Activated B cell treated with CpG ODN at 0.5 μM for 24 hours (primary cell): Measurements from ENCODE around the gene SERPINE2. TPM values are rescaled to one million over a fixed set of nuclear protein-coding genes. Genes with fewer than 3 reads are reported as not detected.

Experiments
- ATAC-seq: fragments of 200-7000 bp; cut with Tn5 transposase; one replicate; pipeline ENCODE4 v1.10.0; 2021; ENCODE audit warnings: low read depth, mild to moderate bottlenecking, moderate library complexity
- CTCF ChIA-PET: fragments of 350-600 bp; sonication (Branson Sonifier 250); formaldehyde crosslinking; loops from one replicate; lab custom pipeline; 2021; ENCODE audit warnings: antibody characterized with exemption; lab: Charles Lee
- POLR2A ChIA-PET: fragments of 350-600 bp; sonication (Branson Sonifier 250); formaldehyde crosslinking; loops from one replicate; lab custom pipeline; 2021; ENCODE audit warnings: antibody characterized with exemption; lab: Charles Lee
- DNase-seq: peaks from one replicate; pipeline ENCODE4 v3.0.0; 2022
- H3K27ac Mint-ChIP-seq: one replicate; pipeline ENCODE4 v1.8.0; 2020; ENCODE audit warnings: mixed read lengths
- H3K27me3 Mint-ChIP-seq: one replicate; pipeline ENCODE4 v1.8.0; 2021; ENCODE audit warnings: mixed read lengths
- H3K36me3 Mint-ChIP-seq: one replicate; pipeline ENCODE4 v1.8.0; 2021; ENCODE audit warnings: low read depth, mixed read lengths
- H3K4me1 Mint-ChIP-seq: one replicate; pipeline ENCODE4 v1.8.0; 2021; ENCODE audit warnings: mixed read lengths
- H3K4me3 Mint-ChIP-seq: one replicate; pipeline ENCODE4 v1.8.0; 2020; ENCODE audit warnings: mild to moderate bottlenecking, mixed read lengths
- H3K9me3 Mint-ChIP-seq: one replicate; pipeline ENCODE4 v1.8.0; 2020; ENCODE audit warnings: mixed read lengths
- CTCF ChIP-seq: fragments of 200-600 bp; IDR thresholded peaks from one replicate; pipeline ENCODE4 v1.8.0; 2022; ENCODE audit warnings: antibody characterized with exemption, mild to moderate bottlenecking
- intact Hi-C: fragments of 100-400 bp; cut with micrococcal nuclease; formaldehyde crosslinking; loops from one replicate; pipeline ENCODE4 v1.15.1; 2024
- total RNA-seq: library from RNA; stranded (reverse); gene quantifications from 2 replicates; pipeline ENCODE4 v1.2.3, GENCODE V29; 2022

SERPINE2 gene
- total RNA-seq, 1 donor from 2014 or later: 1.1 TPM

GRCh38 chr2:223997938-223998337 is 41.1 kb downstream of the SERPINE2 start:
- no peak overlapping the region for H3K27ac Mint-ChIP-seq
- no peaks in the 10 kb centered on the region for H3K27me3 Mint-ChIP-seq
- intact Hi-C loops: loop anchor here (10.0 kb wide), 1 partner anchor 777 kb away; no protein-coding TSS in a partner anchor
- CTCF ChIA-PET: interaction anchor here (1.1 kb wide), 2 partner anchors 28 to 286 kb away, joined by 3 read pairs; no protein-coding TSS in a partner anchor
- H3K9me3 Mint-ChIP-seq: no peaks in the 10 kb centered on the region
- H3K4me1 Mint-ChIP-seq: no peaks in the 10 kb centered on the region
- no peak for TF ChIP-seq CTCF
- H3K4me3 Mint-ChIP-seq: no peak overlapping the region
- H3K36me3 Mint-ChIP-seq: no peaks in the 10 kb centered on the region
- POLR2A ChIA-PET: no interaction called here
- no peak for ATAC-seq
- DNase-seq: no peak

- intact Hi-C loops: loop anchor here (10.0 kb wide), 1 partner anchor 778 kb away; no protein-coding TSS in a partner anchor
- no peaks in the 10 kb centered on the region for H3K9me3 Mint-ChIP-seq
- H3K4me1 Mint-ChIP-seq: no peaks in the 10 kb centered on the region
- no peak for DNase-seq
- ChIA-PET POLR2A (no interaction called here), CTCF (interaction anchor here (1.7 to 8.0 kb wide), 2 partner anchors 10 to 289 kb away, joined by 5 to 210 read pairs; no protein-coding TSS in a partner anchor)
- TF ChIP-seq CTCF: no peak
- H3K27ac Mint-ChIP-seq: no peak overlapping the region
- no peak for ATAC-seq
- H3K36me3 Mint-ChIP-seq: no peaks in the 10 kb centered on the region
- no peaks in the 10 kb centered on the region for H3K27me3 Mint-ChIP-seq
- H3K4me3 Mint-ChIP-seq: no peak overlapping the region
These were observed 42.7 kb downstream of the SERPINE2 start for GRCh38 chr2:223996391-223996790.

- no peaks in the 10 kb centered on the region for H3K4me1 Mint-ChIP-seq
- no peaks in the 10 kb centered on the region for H3K9me3 Mint-ChIP-seq
- no peak for DNase-seq
- CTCF ChIA-PET: interaction anchor here (1.0 to 8.0 kb wide), 3 partner anchors 9 to 289 kb away, joined by 4 to 210 read pairs (median 5); no protein-coding TSS in a partner anchor
- intact Hi-C loops: loop anchor here (10.0 kb wide), 1 partner anchor 779 kb away; no protein-coding TSS in a partner anchor
- no peaks in the 10 kb centered on the region for H3K36me3 Mint-ChIP-seq
- no peak overlapping the region for H3K4me3 Mint-ChIP-seq
- POLR2A ChIA-PET: no interaction called here
- H3K27me3 Mint-ChIP-seq: no peaks in the 10 kb centered on the region
- no peak overlapping the region for H3K27ac Mint-ChIP-seq
- no peak for ATAC-seq
- no peak for TF ChIP-seq CTCF
These were observed 43.5 kb downstream of the SERPINE2 start for GRCh38 chr2:223995569-223995968.

- no peak for TF ChIP-seq CTCF
- no peaks in the 10 kb centered on the region for H3K27me3 Mint-ChIP-seq
- ChIA-PET CTCF (interaction anchor here (0.9 to 8.0 kb wide), 12 partner anchors 8 to 655 kb away, joined by 3 to 210 read pairs (median 4); no protein-coding TSS in a partner anchor), POLR2A (no interaction called here)
- no peaks in the 10 kb centered on the region for H3K9me3 Mint-ChIP-seq
- DNase-seq (no peak), ATAC-seq (no peak)
- intact Hi-C loops: loop anchor here (5.0 to 10.0 kb wide), 2 partner anchors 780 to 1022 kb away; no protein-coding TSS in a partner anchor
- H3K36me3 Mint-ChIP-seq: no peaks in the 10 kb centered on the region
- no peaks in the 10 kb centered on the region for H3K4me1 Mint-ChIP-seq
- H3K4me3 Mint-ChIP-seq: no peak overlapping the region
- no peak overlapping the region for H3K27ac Mint-ChIP-seq
These were observed 44.4 kb downstream of the SERPINE2 start for GRCh38 chr2:223994562-223995162.

GRCh38 chr2:223993634-223994232 is 45.4 kb downstream of the SERPINE2 start:
- Mint-ChIP-seq H3K4me3 (no peak overlapping the region), H3K27me3 (no peaks in the 10 kb centered on the region), H3K27ac (no peak overlapping the region), H3K4me1 (no peaks in the 10 kb centered on the region), H3K9me3 (no peaks in the 10 kb centered on the region), H3K36me3 (no peaks in the 10 kb centered on the region)
- POLR2A ChIA-PET: interaction anchor here (0.6 to 1.5 kb wide), 2 partner anchors 9 to 291 kb away, joined by 4 to 9 read pairs; no protein-coding TSS in a partner anchor
- no peak for TF ChIP-seq CTCF
- intact Hi-C loops: loop anchor here (1.0 to 10.0 kb wide), 7 partner anchors 23 to 1021 kb away; no protein-coding TSS in a partner anchor
- peak; percentile 67 for ATAC-seq
- DNase-seq: no peak
- CTCF ChIA-PET: interaction anchor here (0.6 to 8.0 kb wide), 36 partner anchors 9 to 770 kb away, joined by 3 to 210 read pairs (median 4); no protein-coding TSS in a partner anchor
